Measurements from ENCODE around the gene TTC7B.
A peak's percentile ranks its signal among the peaks of the same experiment; 100 is the strongest.

TTC7B gene

GRCh38 chr14:90805084-90805391 is 11.2 kb downstream of the TTC7B start:
- no peak for DNase-seq

- DNase-seq: no peak
Measured at GRCh38 chr14:90804292-90805083, 11.7 kb downstream of the TTC7B start.

- DNase-seq: no peak
Measured at GRCh38 chr14:90803249-90803648, 13.0 kb downstream of the TTC7B start.

- DNase-seq: no peak
Measured at GRCh38 chr14:90799420-90799819, 16.8 kb downstream of the TTC7B start.

- DNase-seq: no peak
Measured at GRCh38 chr14:90797919-90798318, 18.3 kb downstream of the TTC7B start.

GRCh38 chr14:90797451-90797850 is 18.8 kb downstream of the TTC7B start:
- no peak for DNase-seq

GRCh38 chr14:90796329-90796728 is 19.9 kb downstream of the TTC7B start:
- no peak for DNase-seq

- peak; percentile 16 to 30 for DNase-seq
Measured at GRCh38 chr14:90795744-90796143, 20.5 kb downstream of the TTC7B start.

- no peak for DNase-seq
Measured at GRCh38 chr14:90791486-90791885, 24.7 kb downstream of the TTC7B start.

- no peak for DNase-seq
Measured at GRCh38 chr14:90788031-90788430, 28.2 kb downstream of the TTC7B start.

- no peak for DNase-seq
Measured at GRCh38 chr14:90785876-90786450, 30.3 kb downstream of the TTC7B start.

GRCh38 chr14:90785471-90785870 is 30.8 kb downstream of the TTC7B start:
- no peak for DNase-seq

GRCh38 chr14:90784621-90785270 is 31.5 kb downstream of the TTC7B start:
- DNase-seq: no peak

- no peak for DNase-seq
Measured at GRCh38 chr14:90783344-90783743, 32.9 kb downstream of the TTC7B start.

- DNase-seq: no peak
Measured at GRCh38 chr14:90782892-90783291, 33.3 kb downstream of the TTC7B start.

GRCh38 chr14:90781876-90782275 is 34.4 kb downstream of the TTC7B start:
- no peak for DNase-seq

GRCh38 chr14:90781344-90781761 is 34.9 kb downstream of the TTC7B start:
- no peak for DNase-seq

- no peak for DNase-seq
Measured at GRCh38 chr14:90780519-90780918, 35.7 kb downstream of the TTC7B start.

- no peak for DNase-seq
Measured at GRCh38 chr14:90778571-90779255, 37.5 kb downstream of the TTC7B start.

- no peak for DNase-seq
Measured at GRCh38 chr14:90777830-90778485, 38.3 kb downstream of the TTC7B start.

GRCh38 chr14:90777358-90777757 is 38.9 kb downstream of the TTC7B start:
- no peak for DNase-seq

GRCh38 chr14:90775441-90775840 is 40.8 kb downstream of the TTC7B start:
- no peak for DNase-seq

- DNase-seq: no peak
Measured at GRCh38 chr14:90774316-90774715, 41.9 kb downstream of the TTC7B start.

Measured in SW 1271 (cell line).